VCaP (cell line): ENCODE results near the gene IFI27L2.

Experiments
- H3K27ac ChIP-seq: fragments of 450-650 bp; 2 replicates; pipeline ENCODE4 v1.5.1; 2017
- CTCF ChIP-seq: fragments of 450-650 bp; conservative IDR thresholded peaks from 2 replicates; pipeline ENCODE4 v1.5.1; 2017; ENCODE audit warnings: mild to moderate bottlenecking, moderate library complexity

IFI27L2 gene

DNA sequence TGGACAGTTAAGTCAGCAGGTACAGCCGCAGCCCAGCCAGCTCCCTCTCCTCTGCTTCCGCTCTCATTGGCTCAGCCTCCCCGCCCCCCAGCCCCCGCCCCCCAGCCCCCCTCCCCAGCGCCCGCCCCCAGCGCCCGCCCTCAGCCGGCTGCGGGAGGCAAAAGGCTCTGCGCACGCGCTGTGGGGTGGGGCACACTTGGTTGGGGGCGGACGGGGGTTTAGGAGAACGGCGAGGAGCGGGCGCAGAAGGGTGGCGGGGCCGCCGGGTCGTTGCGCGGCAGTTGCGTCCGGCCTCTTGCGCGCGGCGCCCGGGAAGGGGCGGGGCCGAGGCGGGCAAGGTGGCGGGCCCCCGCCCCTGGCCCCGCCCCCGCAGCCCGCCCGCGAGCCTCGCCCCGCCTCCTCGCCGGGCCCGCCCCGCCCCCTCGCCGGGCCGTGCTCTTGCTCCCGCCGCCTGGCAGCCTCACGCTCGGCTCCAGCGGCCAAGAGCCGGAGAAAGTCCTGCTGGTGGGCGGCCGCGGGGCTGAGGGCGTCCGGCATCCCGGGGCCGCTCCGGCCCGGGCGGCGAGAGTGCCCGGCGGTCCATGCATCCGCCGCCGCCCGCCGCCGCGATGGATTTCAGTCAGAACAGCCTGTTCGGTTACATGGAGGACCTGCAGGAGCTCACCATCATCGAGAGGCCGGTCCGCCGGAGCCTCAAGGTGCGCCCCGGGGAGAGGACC is 44.6 kb upstream of the IFI27L2 start, which contains the start of gene PPP4R4:
Gene PPP4R4, plus strand, starts transcription at position 438 of the 719 bp plus-strand sequence. Its CDS starts 144 bp downstream, at position 582.
- no peak for TF ChIP-seq CTCF
- H3K27ac ChIP-seq: peak within 1 kb of the TSS; percentile 51; the same call in 1 of the 2 replicates

DNA sequence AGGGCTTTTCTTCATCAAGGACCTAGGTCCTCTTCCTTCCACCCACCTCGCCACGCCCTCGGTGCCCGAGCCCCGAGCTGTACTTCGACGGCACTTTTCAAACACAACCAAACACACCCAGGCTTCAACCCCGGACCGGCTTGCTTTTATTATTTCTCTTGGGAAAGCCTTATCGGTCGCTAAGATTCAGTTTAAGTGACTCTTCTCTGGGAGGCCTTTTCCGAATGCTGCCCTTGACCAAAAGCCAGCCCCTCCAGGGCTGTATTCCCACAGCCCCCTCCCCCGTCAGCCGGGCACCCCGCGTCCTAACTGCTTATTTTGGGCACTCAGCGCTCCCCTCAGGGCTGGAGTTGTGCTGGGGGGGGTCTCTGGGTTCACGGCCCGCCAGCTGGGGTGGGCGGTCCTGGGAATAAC is 44.1 kb upstream of the IFI27L2 start:
- H3K27ac ChIP-seq: peak overlapping the region; percentile 51; the same call in 1 of the 2 replicates
- no peak for TF ChIP-seq CTCF

GRCh38 chr14:94172545-94172944 is 43.1 kb upstream of the IFI27L2 start:
- H3K27ac ChIP-seq: no peak overlapping the region
- no peak for TF ChIP-seq CTCF

- H3K27ac ChIP-seq: no peak overlapping the region
- TF ChIP-seq CTCF: no peak
These were observed 41.8 kb upstream of the IFI27L2 start for GRCh38 chr14:94171208-94171607.

- no peak overlapping the region for H3K27ac ChIP-seq
- no peak for TF ChIP-seq CTCF
These were observed 40.7 kb upstream of the IFI27L2 start for GRCh38 chr14:94170136-94170535.

DNA sequence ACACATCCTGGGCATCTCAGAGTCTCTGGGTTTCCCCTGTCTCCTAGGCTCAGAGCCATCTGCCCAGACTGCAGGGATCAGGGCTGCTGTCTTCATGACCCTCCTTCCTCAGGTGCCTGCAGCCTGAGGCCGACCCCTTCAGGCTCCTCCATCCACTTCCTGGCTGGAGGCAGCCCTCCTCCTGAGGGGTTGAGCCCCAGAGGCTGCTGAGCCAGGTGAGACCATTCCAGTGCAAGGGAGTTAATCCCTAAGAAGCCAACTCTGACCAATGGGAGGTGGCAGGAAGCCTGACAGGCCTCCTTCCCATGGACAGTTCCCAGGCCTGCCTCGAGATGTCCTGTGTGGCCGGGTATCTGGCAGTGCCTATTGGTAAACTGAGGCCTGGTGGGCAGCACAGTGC is 36.3 kb upstream of the IFI27L2 start:
- no peak overlapping the region for H3K27ac ChIP-seq
- no peak for TF ChIP-seq CTCF

GRCh38 chr14:94164685-94165431 is 35.5 kb upstream of the IFI27L2 start:
- no peak overlapping the region for H3K27ac ChIP-seq
- no peak for TF ChIP-seq CTCF
